ENCODE measurements around the gene ACSL1.

GRCh38 chr4:184782731-184783373 is 42.9 kb downstream of the ACSL1 start:
- TF ChIP-seq, protein P1, sequence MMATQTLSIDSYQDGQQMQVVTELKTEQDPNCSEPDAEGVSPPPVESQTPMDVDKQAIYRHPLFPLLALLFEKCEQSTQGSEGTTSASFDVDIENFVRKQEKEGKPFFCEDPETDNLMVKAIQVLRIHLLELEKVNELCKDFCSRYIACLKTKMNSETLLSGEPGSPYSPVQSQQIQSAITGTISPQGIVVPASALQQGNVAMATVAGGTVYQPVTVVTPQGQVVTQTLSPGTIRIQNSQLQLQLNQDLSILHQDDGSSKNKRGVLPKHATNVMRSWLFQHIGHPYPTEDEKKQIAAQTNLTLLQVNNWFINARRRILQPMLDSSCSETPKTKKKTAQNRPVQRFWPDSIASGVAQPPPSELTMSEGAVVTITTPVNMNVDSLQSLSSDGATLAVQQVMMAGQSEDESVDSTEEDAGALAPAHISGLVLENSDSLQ (IDR thresholded peaks at IDR 0.05): no peak
- TF ChIP-seq CTBP1 (IDR thresholded peaks at IDR 0.05; ENCODE audit: borderline replicate concordance) (no peak), FOXM1 (IDR thresholded peaks at IDR 0.05; ENCODE audit: borderline replicate concordance) (no peak), ELF4 (IDR thresholded peaks at IDR 0.05) (no peak), NFRKB (IDR thresholded peaks at IDR 0.05) (no peak), FOXK2 (IDR thresholded peaks at IDR 0.05) (no peak)

All from HEK293T (cell line).